GM18520 (cell line): ENCODE results near the gene SMIM22.
"Not testable (repeated sequence)": the region's sequence is repeated elsewhere in the genome, so short reads cannot be mapped to it uniquely, and the experiment has no call there.

Source experiments
- ATAC-seq: cut with Tn5 transposase; IDR thresholded peaks from one replicate; pipeline ENCODE4 v1.9.1; 2021; ENCODE audit not compliant: unreplicated experiment

Gene SMIM22

DNA sequence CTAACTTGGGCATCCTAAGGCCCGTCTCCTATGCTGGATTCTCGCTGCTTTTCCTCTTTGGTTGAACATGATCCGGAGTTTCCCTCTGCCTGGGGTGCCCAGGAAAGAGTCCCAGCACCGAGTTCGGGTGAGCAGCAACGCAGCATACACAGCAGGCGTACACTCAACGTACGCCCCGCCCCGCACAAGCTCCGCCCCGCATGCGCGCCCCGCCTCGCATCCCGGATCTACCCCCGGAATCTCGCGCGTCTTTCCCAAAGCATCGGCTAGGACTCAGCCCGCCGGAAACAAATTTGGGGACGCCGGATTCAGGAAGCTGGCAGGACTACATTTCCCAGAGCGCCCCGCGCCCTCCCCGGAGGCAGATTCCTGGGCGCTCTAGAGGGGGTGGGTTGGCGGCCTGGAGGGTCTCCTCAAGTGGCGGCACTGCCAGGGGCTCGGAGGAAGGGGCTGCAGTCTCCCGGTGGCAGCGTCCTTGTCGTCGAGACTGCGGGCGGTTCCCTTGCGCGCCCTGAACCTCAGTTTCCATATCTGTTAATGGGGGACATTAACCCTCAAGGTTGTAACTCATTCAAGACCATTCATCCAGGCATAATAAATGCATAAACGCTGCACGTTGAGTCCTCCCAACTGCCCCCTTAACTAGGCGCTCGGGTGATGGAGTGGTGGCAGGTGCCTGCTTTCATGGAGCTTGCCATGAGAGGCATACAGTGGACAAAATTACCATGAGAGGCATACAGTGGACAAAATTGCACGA, 26.4 kb upstream of the SMIM22 start:
- ATAC-seq, result peak; percentile 32

DNA sequence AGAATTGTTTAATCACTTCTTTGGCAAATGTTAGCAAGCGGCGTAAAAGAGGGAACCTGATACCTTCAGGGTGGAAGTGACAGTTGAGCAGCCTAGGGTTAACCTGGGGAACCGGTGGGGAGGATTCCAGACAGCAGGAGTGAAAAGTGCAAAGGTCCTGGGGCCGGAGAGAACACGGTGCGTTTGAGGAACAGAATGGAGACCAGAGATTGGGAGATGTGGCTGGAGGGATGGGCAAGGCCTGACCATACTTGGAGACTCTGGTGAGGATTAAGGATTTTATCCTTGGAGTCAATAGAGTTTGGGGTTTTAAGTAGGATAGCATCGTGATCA, 25.9 kb upstream of the SMIM22 start:
- ATAC-seq, result no peak

DNA sequence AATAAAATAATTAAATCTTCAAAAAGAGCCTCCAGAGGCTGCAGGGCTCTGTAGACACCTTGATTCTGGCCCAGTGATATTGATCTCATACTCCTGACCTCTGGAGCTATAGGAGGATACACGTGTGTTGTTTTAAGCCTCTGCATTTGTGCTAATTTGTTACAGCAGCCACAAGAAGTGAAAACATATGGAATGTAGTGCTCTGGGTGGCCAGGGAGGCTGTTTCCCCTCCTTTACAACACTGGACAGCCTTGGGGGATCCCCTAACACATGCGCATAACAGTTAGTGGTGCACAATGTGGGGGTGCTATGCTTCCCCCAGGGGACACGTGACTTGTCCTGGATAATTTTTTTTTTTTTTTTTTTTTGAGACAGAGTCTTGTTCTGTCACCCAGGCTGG, 23.5 kb upstream of the SMIM22 start:
- no peak for ATAC-seq

DNA sequence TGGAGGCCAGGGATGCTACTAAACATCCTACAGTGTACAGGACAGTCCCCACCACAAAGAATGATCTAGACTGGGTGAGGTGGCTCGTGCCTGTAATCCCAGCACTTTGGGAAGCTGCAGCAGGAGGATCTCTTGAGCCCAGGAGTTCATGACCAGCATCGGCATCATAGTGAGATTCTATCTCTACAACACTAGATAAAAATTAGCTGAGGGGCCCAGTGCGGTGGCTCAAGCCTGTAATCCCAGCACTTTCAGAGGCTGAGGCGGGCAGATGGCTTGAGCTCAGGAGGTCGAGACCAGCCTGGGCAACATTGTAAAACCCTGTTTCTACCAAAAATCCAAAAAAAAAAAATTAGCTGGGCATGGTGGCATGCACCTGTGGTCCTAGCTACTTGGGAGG, 22.8 kb upstream of the SMIM22 start:
- ATAC-seq, result no peak

DNA sequence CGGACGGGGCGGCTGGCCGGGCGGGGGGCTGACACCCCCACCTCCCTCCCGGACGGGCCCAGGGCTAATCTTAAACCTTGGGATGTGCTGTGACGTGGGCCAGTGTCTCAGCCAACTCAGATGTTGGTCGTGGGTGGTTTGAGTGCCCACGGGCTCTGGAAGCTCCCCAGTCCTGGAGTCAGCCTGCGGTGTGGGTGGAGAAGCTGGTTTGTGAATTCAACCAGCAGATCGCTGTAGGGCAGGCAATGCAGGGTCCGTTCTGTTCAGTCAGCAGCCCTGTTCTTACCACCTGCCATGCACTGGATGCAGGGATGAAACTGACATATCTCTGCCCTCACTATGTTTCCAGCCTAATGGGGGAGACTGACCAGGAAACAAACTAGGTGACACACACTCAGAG, 20.2 kb upstream of the SMIM22 start:
- no peak for ATAC-seq

DNA sequence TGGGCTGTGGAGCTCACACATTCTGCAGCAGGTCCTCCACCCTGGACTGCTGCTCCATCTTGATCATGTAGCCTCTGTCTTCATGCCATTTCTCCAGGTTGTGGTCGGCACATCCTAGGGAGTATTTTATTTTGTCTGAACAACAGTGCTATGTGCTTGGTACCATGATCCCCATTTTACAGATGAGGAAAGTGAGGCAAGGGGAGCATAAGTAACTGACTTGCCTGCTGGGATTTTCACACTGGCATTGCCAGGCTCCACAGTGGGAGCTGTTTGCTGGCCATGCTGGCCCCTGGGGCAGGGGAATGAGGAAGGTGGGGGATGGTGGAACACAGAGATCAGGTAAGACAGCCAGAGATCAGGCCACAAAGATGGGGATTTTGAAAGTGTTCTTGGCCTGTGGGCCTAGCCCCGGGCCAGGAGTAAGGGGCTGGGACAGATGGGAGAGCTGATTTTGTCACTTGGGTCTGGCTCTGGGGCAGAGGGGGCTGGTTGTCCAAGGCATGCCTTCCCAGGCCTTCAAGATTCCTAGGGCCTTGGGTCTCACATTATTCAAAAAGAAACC, 18.9 kb upstream of the SMIM22 start:
- ATAC-seq, result no peak

DNA sequence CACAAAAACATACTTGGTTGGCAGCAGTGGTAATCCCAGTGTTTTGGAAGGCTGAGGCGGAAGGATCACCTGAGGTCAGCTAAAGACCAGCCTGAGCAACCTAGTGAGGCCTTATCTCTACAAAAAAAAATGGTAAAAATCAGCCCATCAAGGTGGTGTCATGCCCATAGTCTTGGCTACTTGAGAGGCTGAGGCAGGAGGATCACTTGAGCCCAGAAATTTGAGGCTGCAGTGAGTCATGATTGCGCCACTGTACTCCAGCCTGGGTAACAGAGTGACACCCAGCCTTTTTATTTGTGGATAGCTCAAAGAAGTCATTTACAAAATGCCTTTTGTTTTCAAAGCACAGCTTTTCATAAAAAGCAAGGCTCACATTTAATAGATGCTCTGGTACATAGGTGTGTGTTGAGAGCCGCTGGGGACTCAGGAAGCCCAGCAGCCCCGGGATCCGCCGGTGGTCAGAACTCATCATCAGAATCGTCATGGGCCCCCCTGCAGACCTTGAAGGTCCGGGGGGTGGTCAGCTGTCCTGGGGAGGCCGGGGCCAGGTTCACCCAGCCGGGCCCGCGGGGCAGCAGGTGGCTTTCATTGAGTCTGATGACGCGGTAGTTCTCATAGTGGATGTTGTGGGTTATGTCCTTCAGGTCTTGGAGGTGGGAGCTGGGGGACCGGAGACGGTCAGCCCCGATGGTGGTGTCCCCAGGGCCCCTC, 17.7 kb upstream of the SMIM22 start:
- ATAC-seq, result no peak

DNA sequence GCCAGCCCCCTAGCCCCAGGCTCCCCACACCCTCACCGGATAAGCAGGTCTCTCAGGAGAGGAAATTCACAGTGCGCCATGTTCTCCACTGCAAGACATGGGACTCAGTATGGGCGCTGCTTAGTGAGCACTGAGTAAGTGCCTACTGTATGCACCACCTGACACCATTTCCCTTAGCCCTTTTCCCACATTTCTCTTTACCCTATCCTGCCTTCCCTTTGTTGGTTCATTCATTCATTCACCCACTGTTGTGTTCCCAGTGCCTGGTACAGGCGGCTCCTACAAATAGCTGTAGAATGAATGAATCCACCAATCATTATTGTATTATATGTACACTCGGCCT, 17.1 kb upstream of the SMIM22 start:
- no peak for ATAC-seq

DNA sequence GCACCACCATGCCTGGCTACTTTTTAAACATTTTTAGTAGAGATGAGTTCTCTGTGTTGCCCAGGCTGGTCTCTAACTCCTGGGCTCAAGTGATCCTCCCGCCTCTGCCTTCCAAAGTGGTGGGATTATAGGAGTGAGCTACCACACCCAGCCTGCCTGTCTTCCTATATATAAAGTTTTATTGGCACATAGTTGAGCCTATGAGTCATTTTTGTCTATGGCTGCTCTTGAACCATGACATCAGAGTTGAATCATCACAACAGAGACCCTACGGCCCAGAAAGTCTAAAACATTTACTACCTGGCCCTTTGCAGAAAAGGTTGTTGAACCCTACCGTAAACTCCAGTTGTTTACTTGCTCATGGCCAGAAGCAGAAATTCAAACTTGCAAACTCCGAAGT, 14.9 kb upstream of the SMIM22 start:
- no peak for ATAC-seq

DNA sequence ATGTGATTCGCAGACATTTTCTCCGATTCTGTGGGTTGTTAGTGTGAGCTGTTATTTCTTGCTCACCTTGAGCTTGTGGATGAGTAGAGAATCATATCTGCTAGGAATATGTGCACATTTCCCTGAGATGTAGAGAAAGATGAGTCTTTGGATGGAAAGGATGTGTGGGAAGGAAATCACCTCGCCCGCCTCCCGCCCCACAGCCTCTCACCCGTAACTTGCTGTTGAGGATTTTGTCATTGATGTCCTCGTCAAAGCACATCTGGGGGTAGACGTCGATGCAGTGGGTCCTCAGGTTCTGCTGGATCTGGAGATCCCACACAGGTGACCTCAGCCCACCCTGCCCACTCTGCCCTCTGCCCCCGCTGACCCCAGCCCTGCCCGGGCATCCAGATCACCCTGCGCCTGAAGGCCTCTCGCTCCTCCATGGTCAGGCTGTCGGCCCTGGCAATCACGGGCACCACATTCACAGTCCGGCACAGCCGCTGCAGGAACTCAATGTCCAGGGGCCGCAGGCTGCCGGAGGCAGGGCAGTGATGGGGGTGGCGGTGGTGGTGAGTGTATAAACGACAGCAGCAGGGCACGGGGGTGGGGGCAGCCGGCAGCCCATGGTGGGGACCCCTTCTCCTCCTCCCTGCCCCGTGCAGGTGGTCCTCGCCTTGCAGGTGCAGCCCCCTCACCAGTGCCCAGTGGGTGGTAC, 11.8 kb upstream of the SMIM22 start:
- ATAC-seq, result no peak

DNA sequence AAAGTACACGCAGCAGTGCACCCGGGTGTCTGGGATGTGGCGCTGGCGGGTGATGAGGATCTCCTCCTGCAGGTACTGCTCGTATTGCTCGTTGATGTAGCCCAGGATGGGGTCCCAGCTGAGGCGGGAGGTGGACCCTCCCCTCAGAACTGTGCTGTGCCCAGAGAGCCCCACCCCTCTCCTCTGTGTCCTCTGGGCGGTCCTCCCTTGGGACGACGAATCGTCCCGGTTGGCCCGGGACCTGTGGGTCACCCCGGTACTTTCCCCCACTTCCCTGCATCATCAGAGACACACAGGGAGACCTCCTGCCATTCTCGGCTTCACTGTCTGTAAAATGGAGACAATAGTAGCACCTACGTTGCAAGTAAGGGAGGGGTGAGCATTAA, 11.2 kb upstream of the SMIM22 start:
- ATAC-seq, result no peak

DNA sequence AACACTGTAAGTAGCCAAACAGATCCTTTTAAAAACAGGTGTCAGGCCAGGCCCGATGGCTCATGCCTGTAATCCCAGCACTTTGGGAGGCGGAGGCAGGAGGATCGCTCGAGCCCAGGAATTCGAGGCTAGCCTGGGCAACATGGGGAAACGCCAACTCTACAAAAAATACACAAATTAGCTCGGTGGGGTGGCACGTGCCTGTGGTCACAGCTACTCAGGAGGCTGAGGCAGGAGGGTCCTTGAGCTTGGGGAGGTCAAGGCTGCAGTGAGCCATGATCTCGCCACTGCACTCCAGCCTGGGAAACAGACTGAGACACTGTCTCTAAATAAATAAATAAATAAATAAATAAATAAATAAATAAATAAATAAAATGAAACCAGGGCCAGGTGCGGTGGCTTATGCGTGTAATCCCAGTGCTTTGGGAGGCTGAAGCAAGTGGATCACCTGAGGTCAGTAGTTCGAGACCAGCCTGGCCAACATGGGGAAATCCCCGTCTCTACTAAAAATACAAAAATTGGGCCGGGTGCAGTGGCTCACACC, 10.7 kb upstream of the SMIM22 start:
- not testable (repeated sequence) for ATAC-seq

DNA sequence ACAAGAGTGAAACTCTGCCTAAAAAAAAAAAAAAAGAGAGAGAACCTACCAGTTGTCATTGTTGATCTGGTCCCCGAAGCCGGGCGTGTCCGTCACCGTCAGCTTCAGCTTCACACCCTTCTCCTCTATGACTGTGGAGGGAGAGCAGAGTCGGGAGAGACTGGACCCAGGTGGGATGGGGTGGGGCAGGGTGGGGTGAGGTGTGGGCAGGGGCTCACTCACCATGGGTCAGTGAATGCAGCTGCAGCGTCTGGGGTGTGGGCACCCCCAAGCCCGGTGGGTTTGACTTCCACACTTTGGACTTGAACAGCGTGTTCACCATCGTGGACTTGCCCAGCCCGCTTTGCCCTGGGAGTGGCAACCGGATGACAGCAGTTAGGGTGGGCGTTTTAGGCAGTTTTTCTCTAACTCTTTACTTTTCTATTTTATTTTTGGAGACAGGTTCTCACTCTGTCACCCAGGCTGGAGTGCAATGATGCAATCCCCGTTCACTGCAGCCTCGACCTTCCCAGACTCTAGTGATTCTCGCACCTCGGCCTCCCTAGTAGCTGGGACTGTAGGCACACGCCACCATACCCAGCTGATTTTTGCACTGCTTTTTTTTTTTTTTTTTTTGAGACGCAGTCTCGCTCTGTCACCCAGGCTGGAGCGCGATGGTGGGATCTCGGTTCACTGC, 9.3 kb upstream of the SMIM22 start:
- no peak for ATAC-seq

DNA sequence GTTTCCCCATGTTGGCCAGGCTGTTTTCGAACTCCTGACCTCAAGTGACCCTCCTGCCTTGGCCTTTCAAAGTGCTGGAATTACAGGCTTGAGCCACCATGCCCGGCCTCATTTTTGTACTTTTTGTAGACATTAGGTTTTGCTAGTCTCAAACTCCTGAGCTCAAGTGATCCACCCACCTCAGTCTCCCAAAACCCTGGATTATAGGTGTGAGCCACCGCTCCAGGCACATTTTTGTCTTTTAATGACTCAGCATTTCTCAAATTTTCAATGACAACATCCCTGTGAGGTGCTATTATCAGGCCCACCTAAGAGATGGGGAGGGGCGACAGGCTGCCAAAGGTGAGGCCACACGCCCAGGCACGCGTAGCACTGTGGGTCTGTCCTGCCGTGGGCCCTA, 8.1 kb upstream of the SMIM22 start:
- no peak for ATAC-seq

DNA sequence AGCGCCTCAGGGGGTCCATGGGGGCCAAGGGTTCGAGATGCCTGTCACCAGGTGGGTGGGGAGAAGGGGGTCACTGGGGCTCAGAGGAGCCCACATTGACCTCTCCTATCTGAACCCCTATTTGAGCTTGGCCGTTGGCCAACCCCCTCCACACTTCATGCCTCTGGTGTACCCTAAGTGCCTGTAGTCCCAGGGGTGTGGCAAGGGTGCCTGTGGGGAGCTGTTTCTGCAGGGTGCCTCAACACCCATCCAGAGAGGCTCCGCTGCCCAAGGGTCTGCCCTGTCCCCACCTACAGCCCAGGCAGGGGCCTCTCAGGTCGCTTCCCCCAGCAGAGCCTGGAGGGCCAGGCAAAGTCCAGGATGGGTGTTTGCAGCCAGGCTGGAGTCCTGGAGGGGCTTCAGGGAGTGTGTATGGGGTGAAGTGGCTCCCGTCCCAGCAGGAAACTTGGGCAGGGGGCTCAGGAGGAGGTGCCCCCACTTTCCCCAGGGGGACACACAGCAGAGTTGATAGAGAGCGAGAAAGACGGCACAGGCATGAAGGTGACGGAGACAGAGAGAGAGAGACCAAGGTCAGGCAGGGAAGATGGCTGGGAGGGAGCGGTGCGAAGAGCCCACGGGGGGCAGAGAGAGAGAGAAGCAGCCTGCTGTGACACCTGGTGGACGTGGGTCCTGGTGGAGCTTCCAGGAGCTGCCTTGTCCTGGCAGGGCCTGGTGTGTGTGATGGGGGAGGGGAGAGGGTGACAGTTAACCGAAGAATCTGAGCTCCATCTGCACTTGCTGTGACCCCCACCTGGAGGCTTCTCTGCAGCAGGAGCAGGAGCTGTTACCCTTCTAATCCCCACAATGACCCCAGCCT, 7.3 kb upstream of the SMIM22 start, which contains the start of gene SEPTIN12:
Gene SEPTIN12, minus strand, starts transcription at position 719 of the 856 bp plus-strand sequence. Its CDS starts 700 bp downstream, at position 19.
- ATAC-seq, result no peak

DNA sequence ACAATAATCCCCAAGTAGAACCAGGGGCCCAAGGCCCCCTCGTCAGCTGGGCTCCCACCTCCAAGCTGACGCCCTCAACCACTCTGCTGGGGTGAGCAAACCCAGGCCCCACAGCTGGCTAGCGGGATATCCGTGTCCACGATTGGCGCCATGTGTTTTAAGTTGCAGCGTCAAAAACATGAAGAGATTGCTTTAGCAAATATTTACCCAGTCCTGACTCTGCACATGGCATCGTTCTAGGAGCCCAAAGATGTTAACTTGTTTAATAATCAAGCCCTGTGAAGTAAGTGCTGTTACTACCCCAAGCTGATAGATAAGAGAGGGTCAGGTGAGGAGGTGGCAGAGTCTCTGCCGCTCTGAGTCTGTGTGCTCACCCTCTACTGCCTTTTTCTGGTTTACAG, 6.7 kb upstream of the SMIM22 start:
- ATAC-seq, result no peak

DNA sequence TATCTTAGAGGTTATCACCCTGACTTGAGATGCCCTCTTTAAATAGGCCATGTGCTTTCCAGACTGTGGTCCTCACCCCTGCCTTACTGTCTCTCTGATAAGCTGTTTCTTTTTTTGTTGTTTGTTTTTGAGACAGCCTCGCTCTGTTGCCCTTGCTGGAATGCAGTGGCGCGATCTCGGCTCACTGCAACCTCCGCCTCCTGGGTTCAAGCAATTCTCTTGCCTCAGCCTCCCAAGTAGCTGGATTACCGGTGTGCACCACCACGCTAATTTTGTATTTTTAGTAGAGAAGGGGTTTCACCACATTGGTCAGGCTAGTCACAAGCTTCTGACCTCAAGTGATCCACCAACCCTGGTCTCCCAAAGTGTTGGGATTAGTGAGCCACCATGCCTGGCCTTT, 6.3 kb upstream of the SMIM22 start:
- ATAC-seq, result no peak

DNA sequence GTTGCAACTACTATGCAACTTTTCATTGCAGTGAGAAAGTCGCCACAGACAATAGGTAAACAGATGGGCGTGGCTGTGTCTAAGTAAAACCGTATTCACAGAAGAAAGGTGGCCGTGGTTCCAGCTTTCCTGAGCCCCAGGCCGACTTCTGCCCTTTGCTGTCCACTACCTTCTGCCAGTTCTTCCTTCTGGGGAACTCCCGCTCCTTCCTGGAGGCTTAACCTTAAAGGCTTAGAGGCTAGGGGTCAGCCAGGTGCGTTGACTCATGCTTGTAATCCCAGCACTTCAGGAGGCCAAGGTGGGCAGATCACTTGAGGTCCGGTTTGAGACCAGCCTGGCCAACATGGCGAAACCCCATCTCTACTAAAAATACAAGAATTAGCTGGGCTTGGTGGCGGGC, 4.9 kb upstream of the SMIM22 start:
- ATAC-seq, result no peak

DNA sequence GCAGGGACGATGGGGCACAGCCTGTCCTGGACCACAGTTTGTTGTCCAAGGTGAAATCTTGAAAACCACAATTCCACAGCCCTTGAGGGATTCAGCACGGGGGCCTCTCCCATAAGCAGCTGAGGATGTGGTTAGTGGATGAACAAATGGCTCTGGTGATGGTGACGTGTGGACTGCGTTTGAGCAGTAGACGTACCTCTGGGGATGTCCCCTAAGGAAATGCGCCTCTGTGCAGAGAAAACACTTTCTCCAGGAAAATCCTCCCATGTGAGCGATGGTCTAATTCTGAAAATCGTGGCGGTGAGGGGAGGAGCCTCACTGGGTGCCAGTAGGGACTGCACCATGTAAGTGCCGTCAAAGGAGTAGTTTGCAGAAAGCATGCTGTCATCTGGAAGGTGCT, 4.3 kb upstream of the SMIM22 start:
- ATAC-seq, result no peak

DNA sequence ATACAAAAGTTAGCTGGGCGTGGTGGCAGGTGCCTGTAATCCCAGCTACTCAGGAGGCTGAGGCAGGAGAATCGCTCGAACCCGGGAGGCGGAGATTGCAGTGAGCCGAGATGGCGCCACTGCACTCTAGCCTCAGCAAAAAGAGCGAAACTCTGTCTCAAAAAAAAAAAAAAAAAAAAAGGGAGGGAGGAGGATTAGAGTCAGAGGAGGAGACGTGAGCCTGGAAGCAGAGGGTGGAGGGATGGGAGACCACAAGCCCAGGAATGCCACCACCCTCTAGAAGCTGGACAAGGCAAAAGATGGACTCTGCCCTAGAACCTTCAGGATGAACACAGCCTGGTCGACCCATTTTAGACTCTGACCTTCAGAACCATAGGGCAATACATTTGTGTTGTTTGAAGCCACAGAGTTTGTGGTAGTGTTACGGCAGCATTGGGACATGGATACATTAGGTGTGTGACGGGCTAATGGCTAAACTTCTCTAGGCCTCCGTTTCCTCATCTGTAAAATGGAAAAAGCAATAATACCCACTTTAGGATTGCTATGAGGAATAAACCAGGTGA, 2.1 kb upstream of the SMIM22 start:
- ATAC-seq, result no peak
